ENCODE measurements around the gene C1orf232. TPM values are rescaled to one million over a fixed set of nuclear protein-coding genes. Genes with fewer than 3 reads are reported as not detected.

C1orf232 gene
- total and polyA plus RNA-seq, 2 donors (not counting 1 experiment from before 2014, with no cell fraction given) = not detected

DNA sequence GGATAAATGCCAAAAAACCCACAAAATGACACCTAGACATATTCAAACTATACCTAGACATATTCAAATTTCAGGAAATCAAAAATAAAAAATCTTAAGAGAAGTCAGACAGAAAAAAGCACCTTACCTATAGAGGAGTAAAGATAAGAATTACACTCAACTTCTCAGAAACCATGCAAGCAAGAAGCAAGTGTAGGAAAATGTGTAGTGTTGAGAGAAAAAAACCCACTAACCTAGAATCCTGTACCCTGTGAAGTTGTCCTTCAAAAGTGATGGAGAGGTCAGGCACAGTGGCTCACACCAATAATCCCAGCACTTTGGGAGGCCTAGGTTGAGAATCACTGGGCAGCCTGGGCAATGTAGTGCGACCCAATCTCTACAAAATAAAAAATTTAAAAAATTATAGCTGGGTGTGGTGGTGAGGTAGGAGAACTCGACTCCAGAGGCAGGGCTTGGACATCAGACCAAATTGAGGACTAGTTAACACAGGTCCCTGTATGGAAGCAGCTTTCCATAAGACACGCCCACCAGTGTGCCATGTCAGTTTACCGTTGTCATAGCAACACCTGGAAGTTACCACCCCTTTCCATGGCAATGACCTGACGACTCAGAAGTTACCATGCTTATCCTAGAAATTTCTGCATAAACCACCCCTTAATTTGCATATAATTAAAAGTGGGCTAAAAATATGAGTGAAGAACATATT, 36.5 kb downstream of the C1orf232 start:
- POLR2A ChIA-PET = no interaction called here
- ATAC-seq (ENCODE audit: low read depth) (no peak), DNase-seq (no peak)
- Histone ChIP-seq H3K9ac (ENCODE audit: low read length) (no peak overlapping the region), H3K36me3 (replicated peaks in 1 of 2; ENCODE audit: control extremely low read depth in 1 of 2, control insufficient read depth in 1 of 2, extremely low read depth in 1 of 2, insufficient read depth in 2 of 2, low read length in 1 of 2) (no peaks in the 10 kb centered on the region), H3K27me3 (replicated peaks in 1 of 4; ENCODE audit: control extremely low read depth in 1 of 4, control insufficient read depth in 3 of 4, insufficient read depth in 4 of 4, low read length in 3 of 4) (peaks cover 0 to 10% (median 3%) of the 10 kb centered on the region in 4 experiments), H4K20me1 (ENCODE audit: control insufficient read depth, insufficient read depth, low read length, poor library complexity, severe bottlenecking) (no peaks in the 10 kb centered on the region), H3K79me2 (ENCODE audit: control insufficient read depth, insufficient read depth, low read length) (no peaks in the 10 kb centered on the region), H3K9me3 (ENCODE audit: control extremely low read depth in 1 of 3, control insufficient read depth in 2 of 3, insufficient read depth in 1 of 3, low read length in 2 of 3) (peaks cover 0 to 4% (median 2%) of the 10 kb centered on the region in 3 donors), H3K4me1 (ENCODE audit: control insufficient read depth in 2 of 2, insufficient read depth in 2 of 2, low read length in 2 of 2) (peaks cover 6 to 8% of the 10 kb centered on the region in 2 donors), H3K4me3 (ENCODE audit: control extremely low read depth in 1 of 5, extremely low read depth in 1 of 5, insufficient read depth in 1 of 5, low read depth in 2 of 5, low read length in 4 of 5) (no peak overlapping the region), H3K27ac (ENCODE audit: low read length in 2 of 2) (no peak overlapping the region), H2AFZ (ENCODE audit: insufficient read depth, low read depth, low read length, poor library complexity, severe bottlenecking) (no peak overlapping the region), H3K4me2 (replicated peaks; ENCODE audit: low read depth, low read length, poor library complexity, severe bottlenecking) (no peak overlapping the region)
- intact Hi-C loops (cut with micrococcal nuclease) = no loop called here
- Mint-ChIP-seq H3K27me3 (peaks cover 9% of the 10 kb centered on the region), H3K9me3 (ENCODE audit: insufficient read depth) (no peaks in the 10 kb centered on the region), H3K4me1 (peaks cover 12% of the 10 kb centered on the region), H3K27ac (no peak overlapping the region), H3K4me3 (no peak overlapping the region)
- WGBS (ENCODE audit: insufficient coverage) = 94% methylated on average over 3 of the region's 5 CpGs
- TF ChIP-seq, protein P1, sequence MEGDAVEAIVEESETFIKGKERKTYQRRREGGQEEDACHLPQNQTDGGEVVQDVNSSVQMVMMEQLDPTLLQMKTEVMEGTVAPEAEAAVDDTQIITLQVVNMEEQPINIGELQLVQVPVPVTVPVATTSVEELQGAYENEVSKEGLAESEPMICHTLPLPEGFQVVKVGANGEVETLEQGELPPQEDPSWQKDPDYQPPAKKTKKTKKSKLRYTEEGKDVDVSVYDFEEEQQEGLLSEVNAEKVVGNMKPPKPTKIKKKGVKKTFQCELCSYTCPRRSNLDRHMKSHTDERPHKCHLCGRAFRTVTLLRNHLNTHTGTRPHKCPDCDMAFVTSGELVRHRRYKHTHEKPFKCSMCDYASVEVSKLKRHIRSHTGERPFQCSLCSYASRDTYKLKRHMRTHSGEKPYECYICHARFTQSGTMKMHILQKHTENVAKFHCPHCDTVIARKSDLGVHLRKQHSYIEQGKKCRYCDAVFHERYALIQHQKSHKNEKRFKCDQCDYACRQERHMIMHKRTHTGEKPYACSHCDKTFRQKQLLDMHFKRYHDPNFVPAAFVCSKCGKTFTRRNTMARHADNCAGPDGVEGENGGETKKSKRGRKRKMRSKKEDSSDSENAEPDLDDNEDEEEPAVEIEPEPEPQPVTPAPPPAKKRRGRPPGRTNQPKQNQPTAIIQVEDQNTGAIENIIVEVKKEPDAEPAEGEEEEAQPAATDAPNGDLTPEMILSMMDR (IDR thresholded peaks at IDR 0.05) = no peak
- no peak for TF ChIP-seq EZH2 (IDR thresholded peaks at IDR 0.05; ENCODE audit: borderline replicate concordance, insufficient read depth, low read depth, low read length, poor library complexity, severe bottlenecking)
- CTCF ChIA-PET = no interaction called here

DNA sequence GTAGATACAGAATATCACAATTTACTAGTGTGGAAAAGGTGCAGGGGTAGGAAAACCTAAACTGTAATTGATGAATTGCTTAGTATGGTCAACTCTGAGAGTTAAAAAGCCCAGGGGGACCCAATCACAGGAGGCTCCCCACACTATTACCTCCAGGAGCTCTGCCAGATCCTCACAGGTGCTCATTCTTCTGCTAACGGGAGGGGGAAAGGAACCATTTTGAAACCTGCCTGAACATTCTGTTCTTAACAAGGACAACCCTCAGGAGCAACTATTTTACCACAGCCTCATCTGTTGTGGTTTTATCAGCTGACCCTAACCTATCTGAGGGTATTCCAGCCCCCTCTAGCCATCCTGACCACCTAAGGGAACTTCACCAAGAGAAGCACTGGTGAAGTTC, 38.1 kb downstream of the C1orf232 start:
- no peak overlapping the region for H3K27ac Mint-ChIP-seq
- no peak overlapping the region for H3K9ac ChIP-seq (ENCODE audit: low read length)
- H3K4me1 Mint-ChIP-seq = peaks cover 21% of the 10 kb centered on the region
- H3K79me2 ChIP-seq (ENCODE audit: control insufficient read depth, insufficient read depth, low read length) = no peaks in the 10 kb centered on the region
- intact Hi-C loops (cut with micrococcal nuclease) = no loop called here
- H3K36me3 ChIP-seq (replicated peaks in 1 of 2; ENCODE audit: control extremely low read depth in 1 of 2, control insufficient read depth in 1 of 2, extremely low read depth in 1 of 2, insufficient read depth in 2 of 2, low read length in 1 of 2) = no peaks in the 10 kb centered on the region
- POLR2A ChIA-PET = no interaction called here
- peaks cover 18 to 21% of the 10 kb centered on the region in 2 donors for H3K4me1 ChIP-seq (ENCODE audit: control insufficient read depth in 2 of 2, insufficient read depth in 2 of 2, low read length in 2 of 2)
- H3K4me2 ChIP-seq (replicated peaks; ENCODE audit: low read depth, low read length, poor library complexity, severe bottlenecking) = no peak overlapping the region
- peaks cover 0 to 4% (median 2%) of the 10 kb centered on the region in 3 donors for H3K9me3 ChIP-seq (ENCODE audit: control extremely low read depth in 1 of 3, control insufficient read depth in 2 of 3, insufficient read depth in 1 of 3, low read length in 2 of 3)
- H2AFZ ChIP-seq (ENCODE audit: insufficient read depth, low read depth, low read length, poor library complexity, severe bottlenecking) = no peak overlapping the region
- no peaks in the 10 kb centered on the region for H4K20me1 ChIP-seq (ENCODE audit: control insufficient read depth, insufficient read depth, low read length, poor library complexity, severe bottlenecking)
- no peak overlapping the region for H3K27ac ChIP-seq (ENCODE audit: low read length in 2 of 2)
- CTCF ChIA-PET = interaction anchor here (0.9 to 2.5 kb wide), 2 partner anchors 14 to 286 kb away, joined by 3 to 17 read pairs; no protein-coding TSS in a partner anchor
- H3K27me3 ChIP-seq (replicated peaks in 1 of 4; ENCODE audit: control extremely low read depth in 1 of 4, control insufficient read depth in 3 of 4, insufficient read depth in 4 of 4, low read length in 3 of 4) = peaks cover 0 to 11% (median 3%) of the 10 kb centered on the region in 4 experiments
- H3K27me3 Mint-ChIP-seq = peaks cover 9% of the 10 kb centered on the region
- WGBS (ENCODE audit: insufficient coverage) = no CpG with 5 or more reads among the region's 1 CpG
- no peaks in the 10 kb centered on the region for H3K9me3 Mint-ChIP-seq (ENCODE audit: insufficient read depth)
- TF ChIP-seq EZH2 (IDR thresholded peaks at IDR 0.05; ENCODE audit: borderline replicate concordance, insufficient read depth, low read depth, low read length, poor library complexity, severe bottlenecking) = no peak
- TF ChIP-seq, protein P1 (IDR thresholded peaks at IDR 0.05) = no peak
- no peak for DNase-seq
- no peak overlapping the region for H3K4me3 Mint-ChIP-seq
- no peak overlapping the region for H3K4me3 ChIP-seq (ENCODE audit: control extremely low read depth in 1 of 5, extremely low read depth in 1 of 5, insufficient read depth in 1 of 5, low read depth in 2 of 5, low read length in 4 of 5)
- ATAC-seq (ENCODE audit: low read depth) = no peak

Data from B cell (primary cell).